NCI-H748 (cell line): ENCODE data around the gene EEF1G.
"Not testable (repeated sequence)": the region's sequence is repeated elsewhere in the genome, so short reads cannot be mapped to it uniquely, and the experiment has no call there.

Experiments used
- DNase-seq: peaks from one replicate; lab custom pipeline; 2025; ENCODE audit not compliant: unreplicated experiment; lab: John Stamatoyannopoulos, UW

Gene EEF1G

GRCh38 chr11:62578541-62578940 is 4.8 kb upstream of the EEF1G start:
- DNase-seq, result no peak

DNA sequence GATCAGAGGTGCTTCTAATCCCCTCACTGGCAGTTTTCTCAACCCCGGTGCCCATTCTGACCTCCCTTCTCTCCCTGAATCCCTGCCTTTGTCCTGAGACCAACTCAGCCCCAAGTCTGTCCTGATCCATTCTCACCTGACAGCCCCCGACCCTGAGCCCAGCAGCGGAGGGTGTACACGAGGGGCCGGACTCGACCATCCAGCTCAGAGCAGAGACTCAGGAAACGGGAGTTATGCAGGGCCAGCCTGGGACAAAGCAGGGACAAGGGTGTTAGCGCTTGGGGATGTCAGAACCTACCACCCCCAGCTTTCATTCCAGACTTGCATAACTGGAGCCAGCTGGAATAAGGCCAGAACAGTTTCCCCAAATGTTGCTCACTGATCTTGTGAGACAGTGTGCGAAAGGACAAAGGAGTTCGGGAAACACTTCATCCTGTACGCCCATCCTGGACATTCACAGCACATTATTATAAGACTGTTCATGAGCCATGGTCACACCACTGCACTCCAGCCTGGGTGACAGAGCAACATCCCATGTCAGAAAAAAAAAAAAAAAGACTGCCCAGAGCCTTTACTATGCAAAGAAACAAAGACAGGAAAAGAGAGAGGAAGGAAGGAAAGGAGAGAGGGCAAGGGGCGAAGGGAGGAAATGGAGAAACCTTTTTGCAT is 3.5 kb upstream of the EEF1G start:
- DNase-seq, result no peak

DNA sequence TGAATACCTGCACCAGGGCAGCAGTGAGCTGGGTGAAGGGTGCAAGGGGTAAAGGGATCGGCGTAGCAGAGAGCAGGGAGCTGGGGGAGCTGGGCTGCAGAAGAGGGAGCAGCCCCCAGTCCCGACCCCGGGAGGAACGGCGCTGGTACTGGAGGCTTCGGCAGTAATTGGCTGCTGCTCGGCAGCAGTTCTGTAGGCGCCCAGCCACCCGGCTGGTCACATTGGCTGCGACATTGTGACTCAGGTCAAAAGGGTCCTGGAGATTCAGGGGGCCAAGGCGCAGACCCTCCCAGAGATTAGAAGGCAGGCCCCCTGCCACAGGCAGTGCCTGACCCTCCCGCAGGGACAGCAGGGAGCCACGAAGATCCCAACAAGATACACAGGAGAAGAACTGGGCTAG is 2.1 kb upstream of the EEF1G start:
- no peak for DNase-seq

DNA sequence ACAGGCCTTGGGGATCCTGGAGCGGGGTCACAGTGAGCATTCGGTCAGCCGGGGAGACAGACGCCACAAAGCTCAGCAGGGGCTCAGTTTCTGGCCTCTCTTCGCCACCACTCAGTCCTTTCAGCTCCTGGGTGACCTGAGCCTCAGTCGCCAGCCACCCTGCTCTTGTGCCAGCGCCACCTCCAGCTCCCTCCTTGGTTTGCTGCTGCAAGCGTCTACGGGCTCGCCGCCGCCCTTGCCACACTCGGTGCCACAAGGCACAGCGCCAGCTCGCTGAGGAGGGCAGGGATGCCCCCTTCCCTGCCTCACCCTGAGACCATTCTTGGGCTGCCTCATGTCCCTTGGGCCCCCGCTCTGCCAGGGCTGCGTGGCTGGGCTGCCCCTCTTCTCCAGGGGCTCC is 1.5 kb upstream of the EEF1G start:
- no peak for DNase-seq

- DNase-seq, result peak; percentile 64
Measured at GRCh38 chr11:62574363-62575071, 826 bp upstream of the EEF1G start.

GRCh38 chr11:62573006-62573591 is 592 bp downstream of the EEF1G start:
- DNase-seq, result peak; percentile 51

DNA sequence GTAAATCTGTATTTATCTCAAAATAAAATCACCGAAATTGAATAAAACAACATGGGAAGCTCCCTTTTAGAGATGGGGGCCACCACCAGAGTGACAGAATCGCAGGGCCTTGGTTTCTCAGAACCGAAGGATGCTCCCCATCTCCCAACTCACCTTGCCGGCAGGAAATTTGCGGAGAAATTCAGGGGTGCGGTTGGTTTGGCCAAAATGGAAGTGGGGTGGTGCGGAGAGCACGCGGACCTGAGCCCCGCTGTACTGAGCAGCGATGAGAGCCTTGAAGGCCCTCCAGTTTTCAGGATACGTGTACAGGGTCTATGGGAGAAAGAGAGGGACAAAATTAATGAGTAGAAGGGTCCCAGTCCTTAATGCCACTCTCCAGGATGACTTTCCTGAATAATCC is 1.3 kb downstream of the EEF1G start:
- no peak for DNase-seq

DNA sequence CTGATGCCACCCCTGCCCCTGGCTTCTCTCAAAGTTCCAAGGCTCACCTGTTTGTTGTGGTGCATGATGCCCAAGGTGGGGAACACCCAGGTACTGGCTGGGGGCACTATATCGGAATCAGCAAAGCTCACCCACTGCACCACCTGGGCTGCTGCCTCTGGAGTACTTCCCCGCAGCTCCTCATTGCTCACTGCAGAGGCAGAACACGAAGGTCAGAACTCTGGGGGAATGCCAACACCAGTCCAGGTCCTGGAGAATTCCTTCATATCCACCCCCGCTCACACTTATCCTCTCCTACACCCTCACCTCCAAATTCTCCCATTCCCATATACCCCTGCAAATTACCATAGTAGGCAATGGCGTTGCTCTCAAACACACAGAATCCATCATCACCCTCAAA is 2.2 kb downstream of the EEF1G start:
- DNase-seq, result not testable (repeated sequence)

DNA sequence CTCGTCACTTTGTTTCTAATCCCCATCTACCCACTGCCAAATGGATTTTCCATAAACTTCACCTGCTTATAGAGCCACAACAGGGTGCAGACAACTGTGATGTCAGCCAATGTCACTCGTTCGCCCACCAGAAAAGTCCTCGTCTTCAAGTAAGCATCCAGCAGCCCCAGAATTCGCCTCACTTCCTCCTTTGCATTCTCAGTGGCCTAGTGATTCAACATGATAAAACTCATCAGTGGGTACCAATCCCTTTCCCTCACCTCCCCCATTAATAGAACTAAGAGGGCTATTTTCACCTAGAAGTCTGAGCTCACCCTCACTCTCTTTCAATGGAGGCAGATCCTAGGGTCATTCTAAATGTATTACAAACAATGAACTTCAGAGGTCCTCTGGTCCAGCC is 2.8 kb downstream of the EEF1G start:
- not testable (repeated sequence) for DNase-seq

DNA sequence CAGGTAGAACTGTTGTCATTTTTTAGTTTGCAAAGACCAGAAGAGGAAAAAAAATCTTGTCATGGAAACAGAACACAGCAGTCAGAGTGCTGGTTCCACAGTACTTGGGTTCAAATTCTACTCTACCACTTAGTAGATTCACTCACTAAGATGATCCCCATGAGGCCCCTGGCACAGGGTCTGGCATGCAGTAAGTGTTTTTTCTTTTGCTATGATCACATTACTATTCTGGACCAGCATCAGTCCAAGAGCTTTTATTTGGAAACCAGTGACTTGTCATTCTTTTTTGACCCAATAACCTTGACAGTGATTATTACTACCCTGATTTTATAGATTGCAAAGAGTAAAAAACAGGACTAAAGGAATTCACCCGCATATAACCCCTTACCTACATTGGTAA is 4.1 kb downstream of the EEF1G start:
- no peak for DNase-seq

GRCh38 chr11:62567018-62567633 is 6.6 kb downstream of the EEF1G start:
- no peak for DNase-seq

DNA sequence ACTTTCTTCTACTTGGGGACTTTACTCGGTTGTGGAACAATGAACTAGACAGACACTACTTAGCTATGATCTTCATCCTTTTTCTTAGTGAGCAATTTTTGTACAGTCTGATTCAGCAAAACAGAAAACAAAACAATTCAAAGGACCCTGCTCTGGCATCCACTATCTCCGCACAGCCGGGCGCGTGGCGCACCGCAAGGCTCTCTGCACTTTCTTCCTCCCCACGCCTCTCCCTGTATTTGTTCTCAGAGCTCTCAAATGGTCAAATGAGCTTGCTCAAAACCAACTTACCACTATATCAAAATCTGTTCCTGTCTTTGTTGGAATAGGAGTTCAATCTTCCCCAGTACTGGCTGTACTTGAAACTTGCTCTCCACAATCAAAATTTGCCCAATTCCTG is 7.4 kb downstream of the EEF1G start:
- DNase-seq, result no peak

DNA sequence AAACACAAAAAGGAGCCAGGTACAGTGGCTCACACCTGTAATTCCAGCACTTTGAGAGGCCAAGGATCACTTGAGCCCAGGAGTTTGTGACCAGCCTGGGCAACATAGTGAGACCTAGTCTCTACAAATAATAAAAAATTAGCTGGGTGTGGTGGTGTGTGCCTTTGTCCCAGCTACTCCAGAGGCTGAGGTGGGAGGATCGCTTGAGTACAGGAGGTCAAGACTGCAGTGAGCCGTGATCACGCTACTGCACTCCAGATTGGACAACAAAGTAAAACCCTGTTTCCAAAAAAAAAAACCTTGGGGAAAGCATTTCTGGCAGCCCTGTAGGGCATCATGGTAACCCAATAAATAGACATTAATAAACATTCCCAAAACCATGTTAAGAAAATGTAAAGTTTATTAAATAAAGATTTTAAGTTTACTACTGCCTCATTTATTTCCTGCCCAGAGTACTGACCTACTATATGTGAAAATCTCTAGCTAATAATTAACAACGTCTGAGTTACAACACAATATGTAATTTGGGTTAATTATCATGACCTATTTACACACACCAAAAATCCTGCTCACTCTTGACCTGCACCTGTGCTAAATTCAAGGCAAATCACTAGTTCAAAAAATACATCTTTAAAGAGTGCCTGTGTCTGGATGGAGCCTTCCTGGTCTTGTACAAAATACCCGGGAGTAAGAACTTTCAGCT is 8.4 kb downstream of the EEF1G start:
- no peak for DNase-seq

DNA sequence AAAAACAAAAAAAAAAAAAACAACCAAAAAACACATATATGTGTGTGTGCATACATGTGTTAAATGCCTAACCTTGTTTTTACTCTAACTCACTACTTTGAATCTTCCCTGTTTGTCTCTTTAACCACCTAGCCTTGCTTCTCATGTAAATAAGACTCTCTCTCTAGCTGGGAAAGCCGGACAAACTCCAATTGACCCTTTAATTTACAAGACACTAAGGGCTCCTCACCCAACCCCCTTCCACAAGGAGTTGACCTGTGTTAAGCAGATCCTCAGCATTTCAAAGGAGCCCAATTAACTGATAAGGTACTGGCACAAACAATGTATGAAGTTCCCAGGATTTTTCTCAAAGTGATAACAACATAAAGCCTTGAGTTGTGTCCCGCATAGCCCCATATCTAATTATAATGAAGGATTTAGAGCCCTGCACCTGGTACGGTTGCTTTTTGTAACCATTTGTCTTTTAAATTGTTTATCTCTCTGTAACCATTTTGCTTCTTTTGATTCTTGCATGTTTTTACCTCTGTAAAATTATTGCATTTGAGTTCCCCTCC is 11.9 kb downstream of the EEF1G start:
- DNase-seq, result not testable (repeated sequence)

DNA sequence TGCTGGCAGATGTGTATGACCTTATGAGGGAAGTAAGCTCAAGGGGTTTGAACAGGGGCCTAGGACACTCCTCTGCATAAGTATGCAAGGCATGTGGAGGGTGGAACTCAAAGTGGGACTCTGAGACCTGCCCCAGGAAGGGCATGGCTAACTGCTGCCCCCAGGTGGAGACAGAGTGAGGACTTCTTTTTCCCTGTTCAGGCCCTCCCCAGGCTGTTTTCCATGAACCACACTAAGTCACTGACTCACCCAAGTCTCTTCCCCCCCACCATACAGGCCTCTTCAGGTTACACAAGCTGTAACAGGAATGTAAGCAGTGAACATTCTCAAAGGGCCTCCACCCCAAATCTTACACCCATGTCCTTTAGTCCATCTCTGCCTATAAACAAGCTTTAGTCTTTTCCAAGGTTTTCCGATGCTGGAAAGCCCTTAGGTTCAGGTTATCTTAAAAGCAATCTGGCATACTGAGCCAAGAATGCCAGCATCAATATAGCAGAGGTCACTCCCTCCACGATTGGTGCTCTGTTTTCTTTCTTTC is 13.1 kb downstream of the EEF1G start:
- DNase-seq, result peak; percentile 26

GRCh38 chr11:62559626-62560025 is 14.1 kb downstream of the EEF1G start:
- DNase-seq, result not testable (repeated sequence)

- no peak for DNase-seq
Measured at GRCh38 chr11:62559204-62559603, 14.5 kb downstream of the EEF1G start.

- no peak for DNase-seq
Measured at GRCh38 chr11:62558669-62559068, 15.0 kb downstream of the EEF1G start.

DNA sequence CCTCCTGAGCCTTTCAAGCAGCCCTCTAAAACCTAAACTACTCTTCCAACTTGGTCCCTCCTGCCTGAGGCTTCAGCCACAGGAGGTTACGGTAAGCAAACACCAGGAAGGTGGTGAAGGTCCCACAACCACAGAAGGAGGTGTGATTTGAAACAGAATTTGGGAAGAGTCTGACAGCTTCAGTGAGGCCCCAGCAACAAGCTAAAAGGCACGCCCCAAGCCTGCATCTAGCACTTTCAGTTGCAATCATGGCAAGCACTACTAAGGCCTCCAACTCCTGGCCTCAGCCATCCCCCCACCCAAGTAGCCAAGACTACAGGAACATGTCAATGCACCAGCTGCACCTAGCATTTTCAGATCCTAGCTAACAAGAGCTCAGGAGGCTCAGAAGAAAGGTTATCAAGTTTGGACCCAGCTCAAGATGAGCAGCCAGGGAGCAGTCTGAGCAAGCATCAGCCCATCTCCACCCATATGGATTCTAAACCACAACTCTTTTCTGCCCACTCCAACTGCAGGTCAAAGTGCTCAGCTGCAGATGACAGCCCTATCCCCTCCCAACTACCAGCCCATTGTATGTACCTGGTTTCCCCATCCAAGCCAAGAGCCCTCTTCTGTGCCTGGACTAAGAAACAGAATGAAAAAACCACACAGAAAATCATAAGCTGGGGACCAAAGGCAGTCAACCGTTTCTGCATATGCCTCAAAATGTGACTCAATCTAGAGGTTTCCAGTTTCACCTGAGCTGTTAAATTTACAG is 16.6 kb downstream of the EEF1G start:
- DNase-seq, result no peak
